ENCODE measurements around the gene MYL7.

Gene MYL7

DNA sequence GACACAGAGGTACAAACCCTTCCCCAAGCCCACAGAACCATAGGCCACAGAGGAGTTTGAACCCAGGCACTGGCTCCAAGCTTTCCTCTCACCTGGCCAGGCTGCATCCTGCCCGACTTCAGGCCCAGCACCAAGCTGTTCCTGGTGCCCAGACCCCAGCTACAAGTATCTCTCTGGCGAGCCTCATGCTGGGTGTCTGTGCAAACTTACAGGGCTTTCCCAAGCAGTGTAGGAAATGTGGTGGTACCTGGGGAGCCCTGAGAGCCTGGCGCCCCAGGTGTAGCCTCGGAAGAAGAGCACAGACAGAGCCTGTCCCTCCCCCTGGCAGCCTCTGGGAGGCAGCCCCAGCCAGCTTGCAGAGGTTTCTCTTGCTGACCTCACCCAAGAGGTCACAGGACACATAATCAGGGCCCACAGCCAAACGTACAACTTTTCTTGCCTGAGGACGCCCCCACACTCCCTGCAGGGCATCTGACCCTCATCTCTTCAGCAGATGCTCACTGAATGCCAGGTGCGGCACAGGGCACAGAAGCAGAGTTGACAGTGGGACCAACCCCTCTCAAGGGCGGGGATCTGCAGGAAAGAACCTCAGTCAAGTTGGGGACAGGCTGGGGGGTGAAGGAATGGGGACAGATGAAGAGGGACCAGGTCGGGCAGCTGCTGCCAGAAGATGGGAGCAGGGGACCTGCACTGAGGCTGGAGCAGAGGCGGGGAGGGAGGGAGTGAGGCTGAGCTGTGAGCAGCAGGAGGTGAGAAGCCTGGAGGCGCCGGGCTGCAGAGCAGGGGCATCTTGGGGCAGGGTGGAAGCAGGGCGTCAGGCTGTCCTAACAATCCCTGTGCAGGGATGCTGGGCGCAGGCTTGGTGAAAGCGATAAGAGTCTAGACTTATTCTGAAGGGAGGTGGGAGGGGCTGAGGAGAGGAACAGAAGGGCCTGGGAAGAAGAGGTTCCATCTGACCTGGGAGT, 16.3 kb upstream of the MYL7 start:
- ChIA-PET POLR2A (no interaction called here), CTCF (no interaction called here)
- no peak for DNase-seq (ENCODE audit: low read depth, low spot score)
- TF ChIP-seq, protein P1, sequence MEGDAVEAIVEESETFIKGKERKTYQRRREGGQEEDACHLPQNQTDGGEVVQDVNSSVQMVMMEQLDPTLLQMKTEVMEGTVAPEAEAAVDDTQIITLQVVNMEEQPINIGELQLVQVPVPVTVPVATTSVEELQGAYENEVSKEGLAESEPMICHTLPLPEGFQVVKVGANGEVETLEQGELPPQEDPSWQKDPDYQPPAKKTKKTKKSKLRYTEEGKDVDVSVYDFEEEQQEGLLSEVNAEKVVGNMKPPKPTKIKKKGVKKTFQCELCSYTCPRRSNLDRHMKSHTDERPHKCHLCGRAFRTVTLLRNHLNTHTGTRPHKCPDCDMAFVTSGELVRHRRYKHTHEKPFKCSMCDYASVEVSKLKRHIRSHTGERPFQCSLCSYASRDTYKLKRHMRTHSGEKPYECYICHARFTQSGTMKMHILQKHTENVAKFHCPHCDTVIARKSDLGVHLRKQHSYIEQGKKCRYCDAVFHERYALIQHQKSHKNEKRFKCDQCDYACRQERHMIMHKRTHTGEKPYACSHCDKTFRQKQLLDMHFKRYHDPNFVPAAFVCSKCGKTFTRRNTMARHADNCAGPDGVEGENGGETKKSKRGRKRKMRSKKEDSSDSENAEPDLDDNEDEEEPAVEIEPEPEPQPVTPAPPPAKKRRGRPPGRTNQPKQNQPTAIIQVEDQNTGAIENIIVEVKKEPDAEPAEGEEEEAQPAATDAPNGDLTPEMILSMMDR (IDR thresholded peaks at IDR 0.05; ENCODE audit: insufficient read depth, low read length, missing control alignments): no peak
- no peak overlapping the region for H3K4me3 ChIP-seq (ENCODE audit: low read depth, low read length)

DNA sequence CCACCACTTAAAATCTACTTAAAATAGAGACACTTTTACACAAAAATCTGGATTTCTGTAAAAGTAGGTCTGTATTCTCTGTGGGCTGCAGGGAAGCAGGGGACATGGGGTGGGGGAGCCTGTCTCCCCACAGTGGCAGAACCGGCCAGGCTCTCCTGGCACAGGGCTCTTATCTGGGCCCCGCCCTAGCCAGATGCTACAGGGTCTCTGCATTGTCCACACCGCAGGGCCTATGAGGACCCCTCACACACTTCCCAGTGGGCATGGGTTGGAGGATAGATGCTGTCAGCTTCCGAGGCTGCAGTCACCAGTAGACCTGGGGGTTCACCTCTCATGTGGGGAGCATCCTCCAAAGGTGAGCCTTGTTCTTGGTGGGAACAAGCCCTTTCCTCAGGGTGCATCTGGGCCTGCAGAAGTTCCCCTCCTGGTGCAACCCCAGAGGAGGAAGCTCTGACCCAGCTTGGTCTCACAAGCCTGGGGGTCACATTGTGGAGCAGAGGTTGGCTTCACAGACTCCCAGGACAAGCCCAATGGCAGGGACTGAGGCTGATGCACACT, 15.4 kb upstream of the MYL7 start:
- CTCF ChIA-PET: no interaction called here
- POLR2A ChIA-PET: no interaction called here
- no peak for DNase-seq (ENCODE audit: low read depth, low spot score)
- TF ChIP-seq, protein P1 (IDR thresholded peaks at IDR 0.05; ENCODE audit: insufficient read depth, low read length, missing control alignments): no peak
- no peak overlapping the region for H3K4me3 ChIP-seq (ENCODE audit: low read depth, low read length)

DNA sequence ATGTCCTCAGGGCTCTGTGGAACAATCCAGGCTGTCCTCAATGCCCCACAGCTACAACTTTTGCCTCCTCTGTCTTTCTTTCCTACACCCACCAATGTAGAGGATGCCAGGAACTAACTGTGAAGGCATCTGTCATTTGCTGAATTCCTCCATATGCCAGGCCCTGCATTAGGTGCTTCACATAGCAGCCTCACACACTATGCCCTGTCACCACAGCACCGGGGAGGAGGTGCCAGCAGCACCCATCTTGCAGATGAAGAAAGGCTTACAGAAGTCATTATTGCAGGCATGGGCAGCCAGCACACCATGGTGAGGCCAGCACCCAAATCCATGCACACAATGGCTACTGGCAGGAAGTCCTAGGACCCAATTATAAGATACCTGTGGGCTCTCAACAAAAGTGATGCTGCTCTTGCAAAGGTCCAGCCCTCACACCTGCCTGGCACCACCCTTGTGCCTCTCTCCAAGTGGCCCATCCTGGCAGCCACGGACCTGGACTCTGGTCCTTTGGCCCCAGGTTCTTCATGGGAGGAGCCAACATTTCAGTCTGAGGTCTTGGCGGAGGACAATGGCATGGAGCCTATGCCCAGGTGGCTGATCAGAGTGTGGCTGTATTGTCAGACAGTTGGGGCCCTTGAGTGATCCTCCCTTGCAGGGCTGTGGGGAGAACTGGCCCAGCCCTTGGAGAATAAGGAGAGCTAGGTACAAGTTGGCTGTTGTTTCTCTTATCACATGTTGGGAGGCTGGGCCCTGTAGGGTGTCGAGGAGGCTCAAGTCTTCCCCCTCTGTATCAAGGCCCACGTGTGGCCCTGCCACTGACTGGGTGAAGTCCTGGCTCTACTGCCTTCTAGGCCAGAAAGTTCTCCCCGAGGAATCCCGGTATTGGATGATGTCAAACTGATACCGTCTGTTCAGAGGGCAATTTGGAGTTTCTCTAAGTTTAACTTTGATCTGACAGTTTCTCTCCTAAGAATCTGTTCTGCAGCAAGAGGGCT, 14.4 kb upstream of the MYL7 start:
- no peak for DNase-seq (ENCODE audit: low read depth, low spot score)
- ChIA-PET CTCF (no interaction called here), POLR2A (no interaction called here)
- no peak overlapping the region for H3K4me3 ChIP-seq (ENCODE audit: low read depth, low read length)
- TF ChIP-seq, protein P1 (IDR thresholded peaks at IDR 0.05; ENCODE audit: insufficient read depth, low read length, missing control alignments): no peak

DNA sequence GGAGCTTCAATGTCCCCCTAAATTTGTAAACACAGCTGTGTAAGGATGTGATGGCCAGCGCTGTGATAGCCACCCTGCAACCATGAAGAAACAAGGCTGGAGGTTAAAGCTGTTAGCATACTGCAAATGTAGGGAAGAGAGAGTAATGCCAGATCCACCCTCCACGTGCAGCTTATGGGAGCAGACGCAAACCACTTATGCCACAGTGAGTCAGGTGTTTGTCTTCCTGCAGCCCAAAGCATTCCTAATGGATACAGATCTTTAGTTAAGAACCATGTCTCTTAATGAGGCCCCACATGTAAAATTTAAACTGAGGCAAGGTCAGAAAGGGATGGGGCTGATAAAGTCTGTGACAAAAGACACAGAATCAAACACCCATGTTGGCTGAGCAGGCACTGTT, 13.6 kb upstream of the MYL7 start:
- POLR2A ChIA-PET: no interaction called here
- no peak for DNase-seq (ENCODE audit: low read depth, low spot score)
- CTCF ChIA-PET: no interaction called here
- TF ChIP-seq, protein P1 (IDR thresholded peaks at IDR 0.05; ENCODE audit: insufficient read depth, low read length, missing control alignments): no peak
- no peak overlapping the region for H3K4me3 ChIP-seq (ENCODE audit: low read depth, low read length)

DNA sequence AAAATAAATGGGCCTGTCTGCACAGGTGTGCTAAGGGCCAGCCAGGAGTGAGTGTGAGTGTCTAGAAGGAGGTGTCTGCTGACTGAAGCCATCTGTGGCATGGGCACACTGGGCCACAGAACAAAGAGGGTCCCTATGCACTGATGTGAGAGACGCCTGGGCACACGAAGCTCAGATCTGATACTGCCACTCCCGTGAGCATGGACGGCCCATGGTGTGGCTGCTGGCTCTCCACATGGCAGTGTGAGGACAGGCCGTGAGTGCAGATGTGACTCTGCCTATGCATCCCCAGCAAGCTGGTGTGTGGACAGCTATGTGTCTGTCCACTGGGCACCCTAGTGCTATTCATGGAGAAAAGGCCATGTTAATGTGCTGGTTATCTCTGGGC, 12.8 kb upstream of the MYL7 start:
- TF ChIP-seq, protein P1 (IDR thresholded peaks at IDR 0.05; ENCODE audit: insufficient read depth, low read length, missing control alignments): no peak
- ChIA-PET POLR2A (no interaction called here), CTCF (interaction anchor here (1.4 kb wide), 1 partner anchor 11 kb away, joined by 6 read pairs; no protein-coding TSS in a partner anchor)
- no peak for DNase-seq (ENCODE audit: low read depth, low spot score)
- no peak overlapping the region for H3K4me3 ChIP-seq (ENCODE audit: low read depth, low read length)
